Coronary artery (tissue), 2 donors: ENCODE results near the gene ACTG1.

Experiments used
- DNase-seq: peaks from one replicate; pipeline ENCODE4 v3.0.0-alpha.2; 2017; ENCODE audit warnings: low spot score
- H3K27ac ChIP-seq, 2 donors: fragments of 200-600 bp; sonication (generic); one replicate each; pipeline ENCODE4 v1.5.1; 2016 to 2019
- H3K4me3 ChIP-seq: fragments of 200-600 bp; sonication (generic); 2 replicates; pipeline ENCODE4 v1.5.1; 2016; ENCODE audit warnings: mild to moderate bottlenecking, moderate library complexity
- TF ChIP-seq, protein P1 (sequence below): fragments of 200-600 bp; sonication (generic); IDR thresholded peaks from one replicate; pipeline ENCODE4 v1.5.1; 2019; ENCODE audit warnings: antibody characterized with exemption

The ACTG1 gene

GRCh38 chr17:81544281-81544974 lies 31.8 kb upstream of the ACTG1 start:
- TF ChIP-seq, protein P1, sequence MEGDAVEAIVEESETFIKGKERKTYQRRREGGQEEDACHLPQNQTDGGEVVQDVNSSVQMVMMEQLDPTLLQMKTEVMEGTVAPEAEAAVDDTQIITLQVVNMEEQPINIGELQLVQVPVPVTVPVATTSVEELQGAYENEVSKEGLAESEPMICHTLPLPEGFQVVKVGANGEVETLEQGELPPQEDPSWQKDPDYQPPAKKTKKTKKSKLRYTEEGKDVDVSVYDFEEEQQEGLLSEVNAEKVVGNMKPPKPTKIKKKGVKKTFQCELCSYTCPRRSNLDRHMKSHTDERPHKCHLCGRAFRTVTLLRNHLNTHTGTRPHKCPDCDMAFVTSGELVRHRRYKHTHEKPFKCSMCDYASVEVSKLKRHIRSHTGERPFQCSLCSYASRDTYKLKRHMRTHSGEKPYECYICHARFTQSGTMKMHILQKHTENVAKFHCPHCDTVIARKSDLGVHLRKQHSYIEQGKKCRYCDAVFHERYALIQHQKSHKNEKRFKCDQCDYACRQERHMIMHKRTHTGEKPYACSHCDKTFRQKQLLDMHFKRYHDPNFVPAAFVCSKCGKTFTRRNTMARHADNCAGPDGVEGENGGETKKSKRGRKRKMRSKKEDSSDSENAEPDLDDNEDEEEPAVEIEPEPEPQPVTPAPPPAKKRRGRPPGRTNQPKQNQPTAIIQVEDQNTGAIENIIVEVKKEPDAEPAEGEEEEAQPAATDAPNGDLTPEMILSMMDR = no peak
- Histone ChIP-seq H3K4me3 (no peak overlapping the region), H3K27ac (no peak overlapping the region)
- DNase-seq = no peak

- no peak overlapping the region for H3K4me3 ChIP-seq
- DNase-seq = no peak
- H3K27ac ChIP-seq = no peak overlapping the region
- TF ChIP-seq, protein P1 = no peak
Observed at GRCh38 chr17:81543756-81544155, 31.2 kb upstream of the ACTG1 start.

DNA sequence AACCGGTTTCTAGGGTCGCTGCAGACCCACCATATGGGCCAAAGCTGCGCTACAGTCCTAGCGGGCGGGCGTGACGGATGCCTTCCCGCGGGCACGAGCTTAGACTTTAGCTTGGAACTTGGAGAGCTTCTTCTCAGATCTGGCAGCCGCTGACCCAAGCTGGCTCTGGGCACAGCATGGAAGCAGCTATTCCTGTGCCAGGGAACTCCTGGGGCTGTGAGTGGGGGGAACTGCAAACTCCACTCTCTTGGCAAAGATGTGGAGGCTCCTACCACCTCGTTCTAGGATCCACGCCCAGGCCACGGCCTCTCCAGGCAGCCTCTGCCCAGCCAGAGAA lies 30.7 kb upstream of the ACTG1 start:
- Histone ChIP-seq H3K4me3 (no peak overlapping the region), H3K27ac (no peak overlapping the region)
- TF ChIP-seq, protein P1 = no peak
- no peak for DNase-seq

DNA sequence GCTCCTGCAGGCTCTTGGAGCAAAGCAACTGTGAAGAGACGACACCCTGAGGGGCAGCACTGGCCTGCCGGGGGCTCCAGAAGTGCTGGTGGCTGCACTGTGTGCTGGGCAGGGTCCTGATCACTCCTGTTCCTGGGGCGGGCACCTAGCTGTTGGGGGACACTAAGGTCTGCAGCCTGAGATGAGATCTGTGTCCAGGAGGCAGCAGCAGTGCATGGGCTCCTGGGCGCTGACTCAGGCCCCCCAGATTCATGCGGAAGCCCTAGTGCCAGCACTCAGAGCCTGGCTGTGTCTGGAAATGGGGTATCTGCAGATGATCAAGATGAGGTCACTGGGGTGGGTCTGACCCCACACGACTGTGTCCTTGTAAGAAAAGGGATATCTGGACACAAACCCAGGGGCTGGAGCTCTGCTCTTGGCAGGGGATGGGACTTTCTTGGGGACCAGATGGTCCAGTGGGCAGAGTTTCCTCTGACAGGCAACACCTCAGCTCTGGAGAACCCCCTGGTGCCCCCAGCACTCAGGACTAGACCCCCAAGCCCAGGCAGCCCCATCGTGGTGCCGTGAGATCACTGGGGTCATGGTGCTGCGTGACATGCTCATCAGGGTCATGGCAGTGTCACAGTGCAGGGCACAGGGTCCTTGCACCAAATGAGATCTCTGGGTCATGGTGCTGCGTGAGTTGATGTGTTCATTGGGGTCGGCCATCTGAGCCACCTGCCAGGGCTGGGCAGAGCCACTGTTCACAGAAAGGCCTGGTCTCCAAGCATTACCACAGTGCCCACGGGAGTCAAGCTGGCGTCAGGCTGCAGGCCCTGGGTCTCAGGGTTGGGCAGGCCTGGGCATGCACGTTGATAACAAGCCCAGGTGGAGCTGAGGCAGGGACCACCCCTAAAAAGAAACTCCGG lies 30.1 kb upstream of the ACTG1 start:
- Histone ChIP-seq H3K27ac (no peak overlapping the region), H3K4me3 (no peak overlapping the region)
- TF ChIP-seq, protein P1 = no peak
- DNase-seq = no peak

DNA sequence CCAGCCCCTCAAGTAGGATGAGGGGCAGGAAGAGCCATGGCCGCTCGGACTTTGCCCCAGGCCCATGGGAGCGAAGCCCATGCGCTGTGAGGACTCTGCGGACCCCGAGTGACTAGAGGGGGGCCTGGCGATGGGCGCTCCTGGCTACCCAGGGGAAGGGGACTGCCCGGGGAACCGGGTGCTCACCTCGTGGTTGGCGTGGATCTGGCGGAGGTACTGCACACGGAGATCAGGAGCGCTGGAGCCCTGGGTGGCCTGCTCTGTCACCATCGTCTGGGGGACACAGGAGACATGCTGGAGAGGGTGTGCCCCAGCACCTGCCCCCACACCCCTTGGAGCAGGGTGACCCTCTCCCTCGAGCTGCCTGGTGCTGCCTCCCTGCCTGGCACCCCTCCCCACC lies 28.5 kb upstream of the ACTG1 start:
- Histone ChIP-seq H3K27ac (no peak overlapping the region), H3K4me3 (no peak overlapping the region)
- TF ChIP-seq, protein P1 = no peak
- DNase-seq = no peak

DNA sequence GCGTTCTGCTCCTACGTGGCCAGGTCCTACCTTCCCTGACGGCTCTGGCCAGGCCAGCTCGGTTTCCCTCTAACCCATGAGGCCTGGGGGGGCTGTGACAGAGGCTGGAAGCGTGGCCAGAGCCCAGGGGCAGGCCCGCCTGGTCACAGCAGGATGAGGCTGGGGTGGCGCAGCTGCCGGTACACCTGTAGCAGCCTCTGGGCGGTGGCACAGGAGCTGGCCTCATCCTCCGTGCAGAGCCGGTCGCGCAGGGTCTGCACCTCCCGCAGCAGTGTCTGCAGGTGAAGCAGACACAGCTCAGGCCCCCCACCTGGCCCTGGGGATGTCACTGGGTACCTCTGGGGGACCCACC lies 28.1 kb upstream of the ACTG1 start:
- TF ChIP-seq, protein P1 = no peak
- no peak overlapping the region for H3K4me3 ChIP-seq
- DNase-seq = no peak
- H3K27ac ChIP-seq = no peak overlapping the region
